NOMO-1 (cell line): ENCODE data around the gene CCDC33.
A peak's percentile ranks its signal among the peaks of the same experiment; 100 is the strongest.

Experiments
- DNase-seq, 2 experiments: peaks; one replicate each; lab custom pipeline; 2025; ENCODE audit not compliant: unreplicated experiment in 2 of 2; lab: John Stamatoyannopoulos, UW

CCDC33 gene

DNA sequence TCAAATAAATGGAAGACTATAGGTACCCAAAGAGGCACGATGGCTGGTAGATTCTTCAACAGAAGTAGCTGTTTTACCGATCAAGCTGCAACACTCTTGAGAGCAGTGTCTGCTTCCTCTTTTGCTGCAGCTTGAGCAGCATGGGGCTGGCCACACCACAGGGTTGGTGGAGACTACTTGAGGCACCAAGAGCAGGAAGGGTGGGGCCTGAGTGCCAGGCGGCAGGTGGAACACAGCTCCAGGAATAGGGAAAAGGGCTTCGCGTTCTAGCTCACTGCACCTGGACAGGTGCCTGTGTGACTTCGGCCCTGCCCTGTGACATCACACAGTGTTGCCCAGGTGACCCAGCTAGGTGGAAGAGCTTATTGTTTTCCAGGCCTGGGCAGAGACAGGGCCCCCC, at the start of gene CCDC33:
CCDC33 (plus strand) TSS at position 365 of the 400 bp plus-strand sequence. CDS start 394 bp downstream, outside the sequence.
- DNase-seq, result peak; percentile 38 to 69

DNA sequence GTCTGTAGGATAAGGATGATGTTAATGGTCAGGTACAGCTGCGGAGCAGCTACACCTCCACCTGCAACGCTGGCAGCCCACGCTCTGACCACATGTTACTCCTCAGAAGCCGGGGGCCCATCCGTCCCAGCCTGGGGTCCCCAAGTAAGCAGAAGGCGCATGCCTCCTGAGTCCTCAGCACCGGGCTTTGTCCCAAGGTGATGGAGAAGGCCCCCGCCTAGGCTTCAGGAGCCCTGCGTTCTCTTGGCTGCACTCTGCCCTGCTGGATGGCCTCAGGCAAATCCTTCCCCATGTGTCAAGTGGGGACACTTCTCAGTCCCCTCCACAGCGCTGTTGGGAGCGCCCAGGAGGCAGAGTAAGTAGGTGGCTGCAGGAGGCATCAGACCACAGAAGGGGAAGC, 47.9 kb upstream of the CCDC33 start:
- DNase-seq, result no peak

DNA sequence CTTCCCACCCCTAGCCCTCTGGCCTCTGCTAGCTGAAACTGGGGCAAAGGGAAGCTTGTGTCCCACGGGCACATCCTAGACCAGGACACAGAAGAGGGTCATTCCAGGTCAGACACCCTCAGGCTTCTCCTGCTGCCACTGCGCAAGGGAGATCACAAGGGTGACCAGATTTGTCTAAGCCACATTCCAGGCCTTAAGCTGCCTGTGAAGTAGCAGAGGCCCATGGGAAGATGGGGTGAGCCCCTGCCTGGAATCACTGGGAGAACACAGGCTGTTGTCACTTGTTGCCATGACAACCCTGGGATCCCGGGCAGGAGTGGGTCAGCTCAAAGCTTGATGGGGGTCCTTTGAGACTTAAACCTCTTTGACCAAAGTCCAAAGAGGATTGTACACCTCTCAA, 44.3 kb upstream of the CCDC33 start:
- no peak for DNase-seq

DNA sequence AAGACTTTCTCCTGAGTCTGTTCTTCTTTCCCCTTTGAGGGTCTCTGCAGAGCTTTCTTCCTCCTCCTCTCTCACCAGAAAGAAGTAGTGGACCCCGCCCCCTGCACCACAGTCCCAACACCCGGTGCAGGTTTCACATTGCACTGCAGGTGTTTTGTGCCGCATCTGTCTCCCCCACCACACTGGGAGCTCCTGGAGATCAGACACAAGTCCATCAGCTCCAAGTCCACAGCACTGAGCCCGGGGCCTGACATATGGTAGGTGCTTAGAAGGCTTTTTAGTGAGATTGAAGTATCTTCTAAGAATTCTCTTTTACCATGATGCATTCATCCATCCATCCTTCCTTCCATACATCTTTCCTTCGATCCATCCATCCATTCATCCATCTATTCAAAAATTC, 43.4 kb upstream of the CCDC33 start:
- no peak for DNase-seq

DNA sequence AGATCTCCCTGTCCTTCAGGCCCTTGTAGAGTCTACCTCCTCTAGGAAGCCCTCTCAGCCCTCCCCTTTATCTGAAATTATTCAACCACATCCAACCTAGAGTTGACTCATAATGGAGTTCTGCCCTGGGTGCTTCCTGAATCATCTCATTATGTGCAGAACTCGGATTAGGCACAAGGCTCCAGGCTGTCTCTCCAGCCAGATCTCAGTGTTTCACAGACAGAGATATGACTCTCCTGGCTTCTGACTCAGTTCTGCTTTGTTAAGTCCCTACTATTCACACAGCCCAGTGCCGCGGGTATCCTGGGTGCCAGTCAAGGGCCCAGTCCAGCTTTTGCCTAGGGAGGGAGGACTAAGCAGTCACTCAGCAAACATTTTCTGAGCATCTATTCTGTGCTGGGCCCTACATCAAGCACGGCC, 42.8 kb upstream of the CCDC33 start:
- no peak for DNase-seq

DNA sequence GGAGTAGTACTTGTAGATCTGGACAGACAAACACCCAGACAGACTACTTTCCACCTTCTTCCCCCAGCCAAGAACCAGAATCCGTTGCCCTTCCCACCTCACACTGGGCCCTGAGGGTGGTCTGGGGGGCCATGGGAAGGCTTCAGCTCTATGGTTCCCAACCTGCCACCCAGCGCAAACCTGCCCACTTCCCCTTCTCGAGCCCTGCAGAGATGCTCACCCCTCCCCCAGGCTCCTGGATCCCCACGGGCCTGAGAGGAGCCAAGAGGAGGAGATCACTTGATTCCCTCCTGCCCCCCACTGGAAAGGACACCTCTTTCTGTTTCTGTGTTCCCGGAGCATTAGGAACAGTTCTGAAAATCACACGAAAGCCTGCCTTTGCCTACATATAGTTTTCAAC, 42.2 kb upstream of the CCDC33 start:
- no peak for DNase-seq

DNA sequence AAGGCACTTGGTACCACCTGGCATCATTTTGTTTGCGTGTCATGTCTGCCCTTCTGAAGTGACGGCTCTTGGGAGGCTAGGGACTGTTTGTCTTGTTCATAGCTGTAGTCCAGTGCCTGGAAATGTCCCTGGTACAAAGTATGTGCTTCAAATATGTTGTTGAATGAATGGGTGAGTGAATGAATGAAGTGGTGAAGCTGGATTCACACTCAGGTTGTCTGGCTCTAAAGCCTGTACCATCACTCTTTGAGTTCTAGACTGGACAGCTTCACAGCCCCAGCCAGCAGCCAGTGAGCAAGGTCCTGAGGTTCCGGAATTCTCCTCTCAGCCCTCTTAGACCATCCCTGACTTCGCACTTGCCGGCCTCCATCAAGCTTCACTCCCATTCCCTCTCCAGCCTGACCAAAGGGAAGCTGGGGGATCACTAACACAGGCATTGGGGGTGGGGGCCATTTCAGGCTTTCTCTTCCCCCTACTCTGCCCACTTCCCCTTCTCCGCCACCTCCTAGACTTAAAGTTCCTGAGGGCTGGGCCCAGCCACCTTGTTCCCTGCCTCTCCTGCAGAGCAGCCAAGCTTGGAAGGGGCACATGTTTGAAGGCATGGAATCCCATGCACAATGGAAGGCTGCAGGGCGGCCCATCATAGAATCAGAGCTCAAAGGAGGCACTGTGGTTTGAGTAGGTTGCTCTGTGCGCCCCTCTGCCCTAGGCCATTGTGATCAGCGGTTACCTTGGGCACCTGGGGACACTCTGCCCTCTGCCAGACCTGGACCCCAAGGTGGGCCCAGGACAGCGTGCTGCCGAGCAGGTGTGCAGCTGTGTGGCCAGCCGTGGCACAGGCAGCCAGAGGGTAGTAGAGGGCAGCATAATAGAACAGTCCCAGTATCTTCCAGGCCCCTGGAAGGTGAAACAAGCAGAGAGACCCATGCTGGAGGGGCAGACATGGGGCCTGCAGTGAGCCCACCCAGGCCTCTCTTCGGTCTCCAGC, 41.3 kb upstream of the CCDC33 start:
- no peak for DNase-seq

DNA sequence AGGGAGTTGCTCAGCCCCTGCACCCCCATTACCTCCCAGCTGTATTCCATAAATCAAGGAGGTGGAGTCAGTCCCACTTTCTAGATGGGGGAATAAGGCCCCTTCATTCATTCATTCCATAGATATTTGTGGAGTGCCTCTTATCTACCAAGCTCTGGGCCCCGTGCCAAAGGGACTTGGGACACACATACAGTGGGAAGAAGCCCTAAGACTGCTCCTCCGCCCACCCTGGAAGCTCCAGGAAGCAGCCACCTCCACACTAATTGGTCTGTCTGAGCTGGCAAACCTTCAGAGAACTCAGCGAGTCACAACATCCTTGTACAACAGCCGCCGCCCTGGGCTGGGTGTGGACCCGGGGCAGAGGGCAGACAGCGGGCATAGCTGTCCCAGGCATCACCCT, 40.0 kb upstream of the CCDC33 start:
- no peak for DNase-seq

DNA sequence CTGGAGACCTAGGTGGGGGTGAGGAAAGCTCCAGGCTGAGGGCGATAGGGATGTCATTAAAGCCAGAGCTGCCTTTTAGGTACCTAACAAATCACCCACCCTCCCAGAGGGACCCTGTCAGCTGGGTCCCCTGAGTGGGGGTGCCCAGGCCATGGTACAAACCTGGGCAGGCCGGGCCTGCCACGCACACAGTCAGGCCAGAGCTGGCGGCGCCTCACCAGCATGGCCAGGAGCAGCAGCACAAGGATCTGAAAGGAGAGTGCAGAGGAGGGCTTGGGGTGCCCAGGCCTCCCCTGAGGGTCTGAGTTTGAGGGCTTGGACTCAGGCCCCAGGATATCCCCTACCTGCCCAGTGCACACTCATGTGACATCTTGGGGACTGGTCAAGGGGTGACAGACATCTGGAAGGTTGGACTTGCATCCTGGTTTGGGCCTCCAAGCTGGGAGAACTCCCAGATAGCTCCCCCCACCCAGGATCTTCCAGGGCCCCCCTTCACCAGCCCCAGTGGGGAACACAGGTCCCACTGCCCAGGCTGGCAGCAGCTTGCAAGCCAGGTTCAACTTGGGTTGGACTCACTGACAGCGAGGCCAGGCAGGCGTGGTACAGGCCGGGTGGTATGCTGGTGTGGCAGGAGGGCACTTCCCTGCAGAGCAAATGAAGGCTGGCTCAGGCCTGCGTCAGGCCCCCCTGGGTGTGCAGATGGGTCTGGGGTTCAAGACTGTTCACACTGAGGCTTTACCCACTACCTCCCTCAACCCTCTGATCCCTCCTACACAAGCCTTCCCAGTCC, 38.8 kb upstream of the CCDC33 start:
- DNase-seq, result no peak

DNA sequence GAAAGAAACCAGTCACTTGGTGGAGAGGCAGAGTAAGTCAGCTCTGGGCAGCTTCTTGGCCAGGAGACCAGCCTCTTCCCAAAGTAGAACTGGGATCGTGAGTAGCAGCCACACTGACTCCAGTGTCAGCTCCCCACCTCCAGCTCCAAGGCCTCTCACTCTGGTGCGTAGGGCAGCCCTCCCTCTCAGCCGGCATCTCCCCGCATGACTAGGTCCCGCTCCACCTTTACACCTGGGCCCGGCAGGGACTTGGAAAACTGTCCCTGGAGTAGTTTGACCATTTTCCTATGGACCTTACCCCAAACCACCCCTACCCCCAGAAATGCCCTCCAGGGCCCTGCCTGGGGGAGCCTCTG, 36.9 kb upstream of the CCDC33 start:
- DNase-seq, result no peak

DNA sequence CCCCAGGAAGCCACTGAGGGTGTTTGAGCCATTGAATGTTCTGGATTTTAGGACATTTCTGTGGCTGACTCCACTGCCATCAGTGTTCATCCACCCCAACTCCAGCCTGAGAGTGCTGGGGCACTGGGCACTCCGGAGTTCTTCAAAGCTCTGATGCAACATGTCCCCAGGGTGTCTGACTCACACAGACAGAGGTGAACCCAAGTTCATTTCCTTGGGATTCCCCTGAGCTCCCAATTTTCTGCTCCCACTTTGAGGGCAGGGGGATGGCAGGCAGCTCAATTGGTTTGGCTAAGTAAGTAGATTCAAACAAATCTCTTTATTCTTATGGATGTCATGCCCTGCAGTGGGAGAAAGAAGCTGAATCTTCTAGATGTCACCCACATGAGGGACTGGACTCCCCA, 35.7 kb upstream of the CCDC33 start:
- DNase-seq, result no peak

DNA sequence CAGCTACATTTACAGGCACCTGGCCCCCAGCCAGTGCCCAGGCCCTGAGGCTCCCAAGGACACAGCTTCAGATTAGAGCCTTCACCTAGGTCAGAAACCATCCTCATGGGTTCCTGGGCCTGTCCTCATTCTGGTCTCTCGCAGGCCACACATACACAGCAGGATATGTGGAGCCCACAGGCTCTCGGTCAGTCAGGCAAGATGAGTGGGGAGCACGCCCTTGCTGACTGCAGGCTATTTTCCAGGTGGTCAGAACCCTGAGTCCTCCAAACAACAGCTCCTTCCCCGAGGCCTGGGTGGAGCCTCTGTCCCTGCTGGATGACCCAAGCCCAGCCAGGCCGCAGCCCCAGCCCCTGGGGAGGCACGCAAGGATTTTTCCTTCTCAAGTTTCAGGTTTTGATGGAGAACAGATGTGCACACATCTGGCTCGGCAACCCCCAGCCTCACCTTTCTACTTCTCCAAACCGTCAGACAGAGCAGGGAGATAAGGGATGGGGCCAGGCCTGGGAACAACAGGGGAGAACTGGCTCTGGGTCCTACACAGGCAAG, 35.2 kb upstream of the CCDC33 start:
- DNase-seq, result no peak

DNA sequence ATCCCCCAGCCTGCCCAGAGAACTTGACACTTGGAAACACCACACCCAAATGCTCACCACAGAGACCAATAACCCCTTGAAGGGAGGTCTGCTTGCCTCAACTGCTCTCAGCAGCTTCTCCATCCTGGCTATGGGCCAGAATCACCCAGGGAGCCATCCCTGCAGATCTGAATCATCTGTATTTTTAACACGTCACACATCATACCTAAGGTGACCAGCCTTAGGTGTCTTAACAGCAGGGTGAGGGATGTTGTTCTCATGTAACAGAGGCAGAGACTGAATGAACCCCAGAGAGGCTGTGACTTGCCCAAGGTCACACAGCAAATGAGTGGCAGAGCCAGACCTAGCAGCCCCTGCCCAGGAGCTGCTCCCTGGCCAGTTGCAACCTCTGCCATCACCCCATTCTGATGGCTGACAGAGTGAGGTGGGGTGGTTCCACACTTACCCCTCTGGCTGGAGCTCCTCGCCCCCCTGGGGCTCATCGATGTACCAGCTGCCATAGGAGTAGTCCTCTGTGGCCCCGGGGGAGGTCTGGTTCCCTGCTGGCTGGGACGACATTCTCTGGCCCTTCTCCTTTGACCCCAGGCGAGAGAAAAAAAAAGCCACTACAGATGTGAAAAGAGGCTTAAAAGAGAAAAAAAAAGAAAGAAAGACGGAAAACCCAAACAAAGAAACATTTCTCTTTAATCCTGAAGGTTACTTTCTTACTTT, 34.3 kb upstream of the CCDC33 start:
- no peak for DNase-seq

DNA sequence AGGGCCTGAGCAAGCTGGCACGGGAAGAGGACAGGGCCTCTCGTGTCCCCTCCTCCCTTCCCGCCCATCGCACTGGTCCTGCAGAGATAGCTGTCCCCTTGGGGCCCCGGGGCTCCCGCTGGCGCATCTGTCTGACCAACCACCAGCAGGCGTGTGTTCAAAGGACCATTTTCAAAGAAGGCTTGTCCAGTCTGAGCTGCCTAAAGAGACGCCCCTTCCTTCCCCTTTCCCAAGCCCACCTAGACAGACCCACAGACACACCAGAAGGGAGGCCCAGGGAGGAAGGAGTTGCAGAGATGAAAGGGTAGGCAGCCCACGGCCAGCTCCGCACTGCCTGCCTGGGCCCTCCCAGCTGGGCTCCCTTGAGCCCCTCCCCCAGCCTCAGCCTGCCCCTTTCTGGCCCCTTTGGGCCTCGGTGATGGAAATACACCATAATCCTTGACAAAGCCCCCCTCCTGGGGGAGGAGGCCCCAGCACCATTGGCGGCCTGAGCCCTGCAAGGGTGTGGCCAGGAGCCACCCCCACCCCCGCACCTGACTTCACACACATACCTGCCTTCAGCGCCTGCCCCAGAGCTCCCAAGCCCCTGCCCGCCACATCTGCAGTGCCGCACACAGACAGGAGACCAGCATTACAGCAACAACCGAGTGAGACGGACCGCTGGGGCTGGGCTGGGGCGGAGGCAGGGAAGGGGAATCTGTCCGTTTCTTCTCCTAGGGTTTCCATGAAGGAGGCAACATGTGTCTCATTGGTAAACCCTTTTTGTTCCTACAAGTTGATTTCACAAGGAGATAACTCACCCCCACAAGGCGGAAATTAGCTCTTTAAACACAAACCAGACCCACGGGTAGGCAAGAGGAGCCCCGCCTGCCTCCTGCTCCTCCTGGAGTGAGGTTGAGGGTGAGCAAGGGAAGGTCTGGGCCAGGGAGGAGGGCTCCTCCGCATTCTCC, 33.4 kb upstream of the CCDC33 start, which contains the start of gene STRA6:
STRA6 (minus strand) TSS at position 336 of the 950 bp plus-strand sequence. CDS start 520 bp downstream, outside the sequence.
- no peak for DNase-seq

DNA sequence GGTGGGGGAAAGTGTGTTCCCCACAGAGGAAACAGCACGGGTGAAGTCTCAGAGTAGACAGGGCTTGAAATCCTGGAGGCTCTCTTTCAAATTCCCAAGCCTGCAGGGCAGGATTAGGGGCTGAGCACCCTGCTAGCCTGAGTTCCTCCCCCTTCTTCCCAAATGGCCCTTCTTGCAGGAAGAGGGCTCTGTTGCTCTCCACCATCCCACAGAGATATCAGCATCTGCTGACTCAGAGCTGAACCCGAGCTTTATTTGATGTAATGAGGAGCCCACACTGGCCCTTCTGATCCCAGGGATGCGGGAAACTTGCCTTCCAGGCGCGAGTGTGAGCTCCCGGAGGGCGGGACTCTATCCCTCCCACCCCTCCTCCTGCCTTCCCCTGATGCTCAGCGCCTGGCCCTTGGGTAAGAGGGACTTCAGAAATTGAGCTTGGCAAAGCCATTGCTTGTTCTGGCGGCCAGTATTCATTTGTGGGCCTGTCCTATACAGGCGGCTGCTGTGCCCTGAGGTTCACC, 32.2 kb upstream of the CCDC33 start:
- no peak for DNase-seq

DNA sequence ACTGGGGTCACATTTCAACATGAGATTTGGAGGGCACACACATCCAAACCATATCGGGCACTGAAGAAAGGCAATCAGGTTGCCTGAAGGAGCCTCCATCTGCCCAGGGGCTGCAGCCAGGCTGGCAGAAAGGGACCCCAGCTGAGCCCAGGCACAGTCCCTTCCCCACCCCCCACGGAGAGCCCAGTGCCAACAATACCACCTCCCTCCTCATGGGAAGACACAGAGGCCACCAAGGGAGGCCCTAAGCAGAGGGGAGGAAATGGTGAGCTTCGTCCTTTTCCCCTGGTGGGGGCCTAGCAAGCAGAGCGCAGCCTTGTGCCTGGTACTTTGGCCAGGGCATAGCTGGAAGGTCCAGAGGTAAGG, 30.6 kb upstream of the CCDC33 start:
- DNase-seq, result no peak

DNA sequence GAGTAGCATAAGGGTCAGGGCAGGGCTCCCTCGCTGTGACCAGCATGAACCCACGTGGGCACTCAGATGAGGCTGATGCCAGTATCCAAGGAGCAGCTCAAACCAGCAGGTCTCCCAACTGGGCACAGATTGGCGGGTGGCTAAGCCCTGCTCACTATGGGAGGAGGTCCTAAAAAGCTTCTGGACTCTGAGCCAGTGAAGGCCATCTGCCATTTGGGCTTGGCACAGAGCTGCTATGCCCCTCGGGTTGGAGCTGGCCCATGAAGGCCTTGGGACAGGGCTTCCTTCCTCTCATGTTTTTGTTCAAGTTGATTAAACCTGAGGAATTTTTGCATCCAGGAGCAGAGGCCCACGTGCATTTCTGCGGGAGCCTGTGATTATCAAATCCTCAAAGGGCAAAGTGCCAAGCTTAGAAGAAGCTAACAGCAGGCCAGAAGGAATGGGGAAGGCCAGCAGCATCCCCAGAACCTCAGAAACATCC, 29.3 kb upstream of the CCDC33 start:
- no peak for DNase-seq

DNA sequence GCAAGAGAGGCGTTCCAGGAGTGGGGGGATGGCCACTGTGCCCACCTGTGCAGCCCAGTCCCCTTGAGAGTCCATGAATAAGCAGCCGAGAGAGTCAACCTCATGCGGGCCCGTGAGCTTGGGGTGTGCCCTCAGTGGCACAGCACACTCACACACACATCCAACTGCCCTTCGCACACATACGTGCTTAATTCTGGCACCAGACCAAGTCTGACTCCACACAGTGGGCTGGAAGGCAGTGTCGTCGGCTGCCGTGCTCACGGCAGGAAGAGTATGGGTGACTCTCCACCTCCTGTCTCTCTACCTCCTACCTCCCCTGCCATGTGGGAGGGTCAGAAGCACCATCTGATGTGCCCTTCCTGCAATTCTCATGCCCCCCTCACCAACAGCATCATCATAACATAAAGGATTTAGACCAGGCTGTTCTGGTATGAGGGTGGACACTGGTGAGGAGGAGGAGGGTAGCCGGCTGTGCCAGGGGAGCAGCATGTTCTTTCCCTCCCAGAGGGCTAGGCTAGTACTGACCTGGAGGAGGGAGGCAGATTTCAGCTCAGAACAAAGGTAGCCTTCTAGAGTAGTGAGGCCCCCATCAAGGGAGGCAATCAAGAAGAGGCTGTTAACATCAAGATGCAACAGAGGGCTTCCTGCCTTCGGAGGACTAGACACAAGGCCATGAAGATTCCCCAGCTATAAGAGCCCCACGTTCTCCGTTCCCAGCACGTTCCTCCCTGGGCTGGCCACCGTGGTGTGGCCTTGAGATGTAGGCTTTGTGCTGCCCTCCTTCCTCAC, 28.3 kb upstream of the CCDC33 start:
- DNase-seq, result no peak

DNA sequence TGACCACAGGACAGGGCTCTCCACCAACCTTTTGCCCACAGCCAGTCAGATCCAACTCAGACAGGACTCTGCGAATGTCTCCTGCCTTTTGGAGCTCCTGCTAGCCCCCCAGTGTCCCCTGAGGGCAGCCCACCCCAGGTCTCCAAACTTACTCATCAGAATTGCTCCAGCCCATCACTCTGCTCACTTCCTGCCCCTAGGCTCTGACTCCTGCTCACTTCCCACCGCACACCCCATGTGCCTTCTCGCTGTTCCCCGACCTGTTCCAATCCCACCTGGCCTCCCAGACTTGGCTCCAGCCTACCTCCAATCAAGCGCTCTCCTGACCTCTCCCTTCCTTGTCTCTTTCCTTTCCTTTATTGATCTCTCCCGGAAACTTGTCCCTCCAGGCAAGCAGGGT, 27.6 kb upstream of the CCDC33 start:
- DNase-seq, result no peak
